ENCODE data around the gene FAM114A1.
"Not testable (repeated sequence)": the region's sequence is repeated elsewhere in the genome, so short reads cannot be mapped to it uniquely, and the experiment has no call there.

Gene FAM114A1

DNA sequence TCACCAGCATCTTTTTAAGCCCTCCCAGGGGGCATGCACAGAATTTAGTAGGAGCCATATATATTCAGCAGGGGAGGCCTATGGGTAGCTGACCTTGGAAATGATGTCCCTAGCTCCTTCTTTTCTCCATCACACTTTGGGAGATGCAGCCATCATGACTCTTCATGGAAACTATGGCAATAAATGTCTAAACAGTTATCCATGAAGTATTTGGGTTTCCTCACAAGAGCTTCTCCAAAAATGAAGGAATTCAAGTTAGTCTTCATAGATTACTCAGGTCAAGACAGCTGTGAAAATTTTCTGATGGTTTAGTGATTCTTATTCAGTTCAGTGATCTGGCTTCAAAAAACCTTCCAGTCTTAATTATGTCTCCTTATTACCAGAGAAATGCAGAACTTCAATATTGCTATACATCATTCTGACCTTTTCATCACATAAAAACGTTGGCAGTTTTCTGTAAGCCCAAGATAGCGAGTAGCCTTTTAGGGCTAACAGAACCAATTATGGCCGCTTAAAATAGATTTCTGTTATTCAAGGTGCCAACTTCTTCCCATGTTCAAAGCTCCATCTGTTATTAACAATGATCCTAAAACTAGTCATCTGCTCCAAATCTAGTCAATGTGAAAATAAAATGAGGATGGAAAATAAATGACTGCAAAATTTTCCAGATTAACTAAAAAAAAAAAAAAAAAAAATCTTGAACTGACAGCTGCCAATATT, 112.1 kb downstream of the FAM114A1 start:
- no peak for DNase-seq

DNA sequence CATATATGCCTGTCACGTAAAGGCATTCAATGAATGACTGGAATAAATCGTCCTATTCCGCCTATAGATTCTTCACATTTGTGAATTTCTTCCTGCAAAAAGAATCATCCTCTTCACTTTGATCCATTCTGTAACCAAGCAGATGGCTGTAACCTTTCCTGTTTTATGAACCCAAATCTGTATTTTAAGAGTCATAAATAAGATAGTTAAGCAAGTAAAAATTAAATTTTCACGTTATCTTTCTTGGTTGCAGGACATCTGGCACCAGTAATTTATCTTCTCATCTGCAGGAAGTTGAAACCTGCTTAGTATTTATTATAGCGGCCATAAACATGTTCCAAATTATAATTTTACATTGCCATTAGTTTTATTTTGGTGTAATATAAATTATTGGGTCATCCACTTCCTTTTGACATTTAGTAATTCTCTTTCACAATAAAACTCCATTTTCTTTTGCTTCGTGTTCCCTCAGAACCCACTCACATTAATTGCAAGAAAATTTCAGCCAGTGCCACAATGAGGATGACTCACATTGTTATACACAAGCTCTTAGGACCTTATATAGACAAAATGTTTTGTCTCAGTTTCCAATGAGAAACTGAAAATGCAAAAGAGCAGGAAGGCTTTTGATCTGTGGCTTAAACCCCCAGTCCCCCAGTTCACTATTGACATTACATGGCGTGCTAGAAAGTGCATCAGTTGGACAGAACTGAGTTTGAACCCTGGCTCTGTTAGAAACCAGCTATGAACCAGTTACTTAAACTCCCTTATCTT, 113.5 kb downstream of the FAM114A1 start:
- DNase-seq: no peak

DNA sequence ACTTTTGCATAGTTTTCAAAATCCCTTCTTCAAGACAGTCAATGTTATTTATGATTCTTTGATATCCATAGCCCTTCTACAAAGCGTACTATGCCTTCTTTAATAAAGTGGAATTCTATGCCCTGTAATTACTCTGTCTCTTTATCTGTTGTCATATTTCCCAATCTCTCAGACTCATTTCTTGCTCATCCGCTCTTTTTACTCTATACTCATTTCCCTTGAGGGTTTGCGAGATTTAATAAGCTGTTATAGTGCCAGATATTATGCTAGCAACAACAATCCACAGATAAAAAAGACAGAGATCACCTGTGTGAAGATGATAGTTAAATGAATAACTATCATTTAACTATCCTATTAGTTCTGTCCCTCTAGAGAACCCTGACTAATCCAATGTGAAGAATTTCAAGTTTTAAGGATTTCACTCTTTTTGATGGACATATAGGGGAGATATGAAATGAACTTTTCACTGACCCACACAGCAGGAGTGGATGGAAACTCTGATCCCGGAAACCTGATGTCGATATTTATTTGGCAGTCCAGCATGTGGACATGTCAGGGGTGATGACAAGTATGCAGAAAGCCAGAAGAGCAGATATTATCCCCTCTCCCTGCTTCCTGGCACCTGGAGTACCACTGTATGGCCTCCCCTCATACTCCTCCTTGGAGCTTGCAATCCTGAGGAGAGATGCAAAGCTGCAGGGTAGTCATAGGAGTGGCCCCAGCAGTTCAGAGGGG, 114.9 kb downstream of the FAM114A1 start:
- DNase-seq: no peak

DNA sequence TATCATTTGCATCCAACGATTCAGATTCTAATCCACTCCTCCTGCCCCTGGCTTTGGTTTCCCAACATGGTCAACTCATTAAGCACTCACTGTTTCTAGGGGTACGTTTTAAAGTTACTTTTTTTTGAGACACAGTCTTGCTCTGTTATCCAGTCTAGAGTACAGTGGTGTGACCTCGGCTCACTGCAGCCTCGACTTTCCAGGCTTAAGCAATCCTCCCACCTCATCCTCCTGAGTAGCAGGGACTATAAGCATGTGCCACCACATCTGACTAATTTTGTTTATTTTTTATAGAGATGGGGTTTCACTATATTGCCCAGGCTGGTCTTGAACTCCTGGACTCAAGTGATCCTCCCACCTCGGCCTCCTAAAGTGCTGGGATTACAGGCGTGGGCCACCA, 115.7 kb downstream of the FAM114A1 start:
- DNase-seq: no peak

DNA sequence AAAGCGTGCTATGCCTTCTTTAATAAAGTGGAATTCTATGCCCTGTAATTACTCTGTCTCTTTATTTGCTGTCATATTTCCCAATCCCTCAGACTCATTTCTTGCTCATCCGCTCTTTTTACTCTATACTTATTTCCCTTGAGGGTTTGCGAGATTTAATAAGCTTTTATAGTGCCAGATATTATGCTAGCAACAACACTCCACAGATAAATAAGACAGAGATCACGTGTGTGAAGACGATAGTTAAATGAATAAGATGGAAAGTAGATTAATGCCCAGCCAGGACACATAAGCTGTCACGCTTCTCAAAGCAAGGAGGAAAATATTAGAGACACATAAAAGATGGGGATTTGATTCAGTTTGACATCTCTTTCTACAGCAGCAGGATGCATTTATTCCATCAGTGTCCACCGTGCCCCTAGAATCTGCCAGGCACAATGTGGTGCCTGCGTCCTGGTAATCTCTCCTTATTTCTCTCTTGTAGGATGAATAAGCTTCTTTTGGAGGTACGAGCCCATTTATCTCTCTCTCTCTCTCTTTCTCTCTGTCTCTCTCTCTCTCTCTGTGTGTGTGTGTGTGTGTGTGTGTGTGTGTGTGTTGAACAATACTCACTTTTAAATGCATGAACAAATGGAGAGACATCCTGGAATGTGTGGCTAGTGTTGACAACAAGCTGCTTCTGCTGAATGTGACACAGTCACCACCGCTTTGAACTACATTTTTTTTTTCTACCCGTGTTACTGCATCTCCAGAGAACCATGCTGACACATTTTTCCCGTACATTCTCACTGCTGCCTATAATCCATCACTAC, 116.4 kb downstream of the FAM114A1 start:
- no peak for DNase-seq

DNA sequence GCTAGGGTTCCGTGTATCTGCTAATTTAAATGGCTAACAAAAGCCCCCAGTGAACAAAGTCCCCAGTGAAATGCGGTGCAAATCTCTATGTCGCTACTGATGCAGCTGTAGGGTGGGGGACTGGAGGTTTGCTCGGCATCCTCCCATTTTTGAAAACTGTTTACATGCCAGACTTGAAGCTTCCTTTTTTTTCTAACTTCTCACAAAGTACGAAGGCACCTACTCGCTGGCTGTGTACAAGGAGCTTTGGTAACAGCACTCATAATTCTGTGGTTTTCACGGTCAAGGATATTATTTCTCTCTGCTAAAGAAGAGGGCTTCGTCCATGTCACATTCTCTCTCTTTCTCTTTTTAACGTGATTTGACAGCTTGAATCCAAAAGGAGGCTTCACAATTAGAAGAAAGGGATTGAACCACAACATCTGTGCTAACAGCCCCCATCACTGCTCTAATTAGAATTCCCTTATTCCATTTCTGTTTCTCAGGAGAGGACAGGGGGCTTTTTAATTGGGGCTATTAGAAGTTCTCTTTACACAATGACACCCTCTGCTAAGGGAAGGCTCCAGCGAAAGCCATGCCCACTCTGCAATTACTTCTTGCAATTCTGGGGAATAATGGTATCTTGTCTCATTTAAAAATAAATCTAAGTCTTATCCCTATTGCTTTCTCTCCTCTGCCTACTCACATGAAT, 117.9 kb downstream of the FAM114A1 start:
- DNase-seq: no peak

DNA sequence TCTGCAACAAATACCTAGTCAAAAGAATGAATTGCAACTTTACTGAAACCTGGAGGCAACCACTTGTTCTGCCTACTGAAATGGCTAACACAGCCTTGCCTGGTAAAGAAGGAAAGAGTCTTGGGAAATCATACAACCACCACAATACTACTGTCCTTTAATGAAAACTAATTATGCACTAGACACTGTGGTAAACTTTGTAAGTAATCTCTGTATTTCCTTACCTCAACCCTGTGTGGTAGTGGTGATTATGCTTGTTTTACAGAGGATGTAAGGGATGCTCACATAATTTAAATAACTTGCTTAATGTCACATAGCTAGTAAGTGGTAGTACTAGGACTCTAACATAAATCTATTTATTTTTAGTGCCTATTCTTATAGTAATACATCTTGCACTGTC, 119.9 kb downstream of the FAM114A1 start:
- DNase-seq: no peak

DNA sequence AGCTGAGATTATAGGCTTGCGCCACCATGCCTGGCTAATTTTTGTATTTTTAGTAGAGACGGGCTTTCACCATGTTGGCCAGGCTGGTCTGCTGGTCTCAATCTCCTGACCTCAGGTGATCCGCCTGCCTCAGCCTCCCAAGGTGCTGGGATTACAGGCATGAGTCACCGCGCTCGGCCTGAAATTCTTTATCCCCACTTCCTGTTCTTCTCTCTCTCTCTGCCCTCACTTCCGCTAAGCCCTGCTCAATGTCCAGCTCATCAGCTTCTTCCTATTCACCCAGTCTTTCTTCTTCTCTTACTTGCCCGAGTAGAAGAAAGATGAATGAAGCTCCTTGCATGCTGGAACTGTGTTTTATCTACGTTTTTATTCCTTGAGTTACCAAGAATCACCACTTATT, 120.7 kb downstream of the FAM114A1 start:
- DNase-seq: not testable (repeated sequence)

DNA sequence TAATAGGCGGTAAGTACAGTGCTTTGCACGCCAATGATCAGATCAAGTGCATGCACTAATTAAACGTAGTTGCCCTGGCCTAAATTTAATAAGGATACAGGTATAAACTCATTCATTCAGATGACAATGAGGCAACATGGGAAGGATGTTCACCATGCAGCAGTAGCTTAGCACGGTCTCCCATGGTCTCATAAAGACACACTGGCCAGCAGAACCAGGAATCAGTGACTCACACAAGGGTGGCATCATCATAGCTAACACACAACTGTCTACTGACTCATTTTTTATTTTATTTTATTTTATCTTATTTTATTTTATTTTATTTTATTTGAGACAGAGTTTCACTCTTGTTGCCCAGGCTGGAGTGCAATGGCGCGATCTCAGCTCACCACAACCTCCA, 121.9 kb downstream of the FAM114A1 start:
- no peak for DNase-seq

DNA sequence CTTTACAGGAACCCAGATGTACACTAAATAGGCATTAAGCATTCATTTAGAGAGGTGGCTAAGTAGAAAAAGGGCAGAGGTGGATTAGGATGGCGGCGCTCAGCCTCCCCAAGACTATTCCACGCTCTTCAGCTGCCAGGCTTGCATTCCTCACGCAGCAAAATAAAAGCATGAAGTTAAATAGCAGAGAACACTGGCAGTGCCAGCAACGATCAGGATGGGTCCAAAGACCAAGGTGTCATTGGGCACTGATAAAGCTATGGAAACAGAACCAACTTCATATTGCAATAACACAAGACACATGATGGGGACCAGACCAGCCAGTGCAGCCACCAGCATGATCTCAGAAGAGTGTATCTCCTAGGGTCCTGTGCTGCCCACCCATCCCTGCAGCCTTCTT, 122.6 kb downstream of the FAM114A1 start:
- no peak for DNase-seq

DNA sequence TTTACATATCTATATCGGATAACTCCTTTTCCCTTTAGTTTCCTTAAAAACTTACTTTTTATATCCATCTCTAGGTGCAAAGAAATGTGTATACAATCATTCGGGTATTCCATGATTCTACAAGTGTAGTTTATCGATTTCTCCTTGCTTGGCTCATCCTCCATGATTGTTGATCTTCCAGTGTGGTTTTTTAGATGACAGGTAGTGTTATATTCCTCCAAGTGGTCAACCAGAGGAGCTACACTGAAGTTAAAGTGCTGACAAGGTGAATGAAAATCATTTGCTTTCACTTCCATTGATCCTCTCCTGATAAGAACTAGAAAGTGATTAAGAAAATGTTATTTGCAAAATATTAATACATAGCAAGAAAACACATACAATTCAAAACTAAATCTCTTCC, 126.1 kb downstream of the FAM114A1 start:
- DNase-seq: no peak

DNA sequence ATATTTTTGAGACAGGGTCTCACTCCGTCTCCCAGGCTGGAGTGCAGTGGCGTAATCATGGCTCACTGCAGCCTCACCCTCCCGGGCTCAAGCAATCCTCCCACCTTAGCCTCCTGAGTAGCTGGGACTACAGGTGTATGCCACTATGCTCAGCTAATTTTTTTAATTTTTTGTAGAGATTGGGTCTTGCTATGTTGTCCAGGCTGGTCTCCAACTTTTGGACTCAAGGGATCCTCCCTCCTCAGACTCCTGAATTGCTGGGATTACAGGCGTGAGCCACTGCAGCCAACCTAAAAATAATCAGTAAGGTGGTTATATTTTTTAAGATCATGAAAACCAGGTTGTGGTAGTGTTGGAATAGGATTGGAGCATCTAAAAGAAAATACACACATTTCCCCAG, 126.5 kb downstream of the FAM114A1 start:
- no peak for DNase-seq

Measured in NCI-H446 (cell line).